Tibial nerve (tissue), 4 donors: ENCODE measurements around the gene BCKDHB. TPM values are rescaled to one million over a fixed set of nuclear protein-coding genes. Genes with fewer than 3 reads are reported as not detected.

ENCODE experiments used
- DNase-seq, 2 donors: peaks; one replicate each; pipeline ENCODE4 v3.0.0-alpha.2; 2019; ENCODE audit warnings: low spot score in 2 of 2
- H3K27ac ChIP-seq, 4 donors: fragments of 200-600 bp; sonication (generic) in 3 of 4; one replicate each; pipeline ENCODE4 v1.5.1; 2017 to 2019; ENCODE audit warnings: mild to moderate bottlenecking in 1 of 4
- H3K27me3 ChIP-seq, 2 donors: fragments of 200-600 bp; sonication (generic) in 1 of 2; one replicate each; pipeline versions ENCODE4 v1.5.1 to v1.6.0; 2017 to 2019
- H3K36me3 ChIP-seq, 3 donors: fragments of 200-600 bp; sonication (generic); one replicate each; pipeline ENCODE4 v1.5.1; 2018 to 2019
- H3K4me1 ChIP-seq, 4 donors: fragments of 200-600 bp; sonication (generic) in 3 of 4; one replicate each; pipeline ENCODE4 v1.5.1; 2017 to 2019
- H3K4me3 ChIP-seq, 4 donors: fragments of 200-600 bp; sonication (generic) in 3 of 4; one replicate each; pipeline ENCODE4 v1.5.1; 2017 to 2019; ENCODE audit warnings: mild to moderate bottlenecking in 1 of 4, moderate library complexity in 1 of 4
- H3K9me3 ChIP-seq, 4 donors: fragments of 200-600 bp; sonication (generic) in 3 of 4; one replicate each; pipeline ENCODE4 v1.5.1; 2017 to 2019
- CTCF ChIP-seq, 5 experiments: fragments of 200-600 bp in 3 of 5; fragments of 450-650 bp in 2 of 5; sonication (generic) in 3 of 5; IDR thresholded peaks; one replicate each; pipeline ENCODE4 v1.5.1; 2016 to 2019; ENCODE audit warnings: antibody characterized with exemption in 5 of 5, mild to moderate bottlenecking in 3 of 5, moderate library complexity in 2 of 5
- EP300 ChIP-seq, 2 donors: sonication (generic); formaldehyde crosslinking; IDR thresholded peaks; one replicate each; pipeline ENCODE4 v1.6.1; 2017; ENCODE audit warnings: antibody characterized with exemption in 2 of 2, mild to moderate bottlenecking in 1 of 2
- POLR2A ChIP-seq, 2 donors: fragments of 450-650 bp; IDR thresholded peaks; one replicate each; pipeline ENCODE4 v1.6.1; 2017; ENCODE audit warnings: antibody characterized with exemption in 2 of 2, mild to moderate bottlenecking in 2 of 2, moderate library complexity in 2 of 2
- WGBS, 2 donors: methylation state at CpG; one replicate each; pipeline ENCODE4 v1.1.5; 2018; 5-methylcytosine and 5-hydroxymethylcytosine counted together
- total RNA-seq, 4 donors: library from RNA; depleted of rRNA; stranded (reverse); fragments of >200 nt; gene quantifications; one replicate each; pipeline ENCODE4 v1.1.0, GENCODE V29; 2016

Gene BCKDHB
- total RNA-seq, 4 donors from 2014 or later = 13.5 to 28.7 (median 23.4) TPM

GRCh38 chr6:80277501-80277900 is 171.0 kb downstream of the BCKDHB start:
- Histone ChIP-seq H3K27ac (no peak overlapping the region), H3K27me3 (no peaks in the 10 kb centered on the region), H3K4me3 (no peak overlapping the region), H3K36me3 (no peaks in the 10 kb centered on the region), H3K9me3 (no peaks in the 10 kb centered on the region), H3K4me1 (no peaks in the 10 kb centered on the region)
- DNase-seq = no peak
- TF ChIP-seq CTCF (IDR thresholded peaks at IDR 0.05) = no peak
- no peak for TF ChIP-seq EP300 (IDR thresholded peaks at IDR 0.05)
- TF ChIP-seq POLR2A (IDR thresholded peaks at IDR 0.05) = no peak
- WGBS, 2 donors = 81 to 97% methylated on average over 1 of the region's 1 CpG

DNA sequence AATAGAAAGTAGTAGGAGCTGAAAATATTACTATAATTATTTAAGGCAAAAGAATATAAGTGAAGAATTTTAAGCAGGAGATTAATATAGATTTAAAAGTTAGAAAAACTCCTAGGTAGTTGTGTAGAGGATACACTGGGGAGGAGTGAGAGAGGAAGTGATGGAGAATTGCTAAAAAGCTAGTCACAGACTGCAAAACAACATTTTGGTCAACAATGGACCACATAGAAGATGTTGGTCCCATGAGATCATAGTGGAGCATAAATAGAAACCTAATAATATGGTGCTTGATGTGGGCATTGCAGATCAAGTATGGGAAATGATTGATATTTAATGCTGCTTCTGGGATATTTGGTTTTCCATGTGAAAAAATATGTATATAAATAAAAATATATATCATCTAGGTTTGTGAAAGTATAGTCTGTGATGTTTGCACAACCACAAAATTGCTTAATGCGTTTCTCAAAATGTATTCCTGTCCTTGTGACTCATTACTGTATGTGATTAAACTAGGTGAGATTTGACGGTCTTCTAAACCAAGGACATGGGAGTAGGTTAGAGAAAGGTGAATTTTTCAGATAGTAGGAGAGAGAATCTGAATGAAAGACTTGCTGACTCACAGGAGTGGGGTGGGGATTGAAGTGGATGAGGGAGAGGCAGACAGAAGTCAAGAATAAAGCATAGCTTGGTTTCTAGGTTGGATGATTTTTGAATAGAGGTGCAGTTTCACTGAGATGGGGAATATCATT is 174.0 kb downstream of the BCKDHB start:
- Histone ChIP-seq H3K27ac (no peak overlapping the region), H3K4me1 (no peaks in the 10 kb centered on the region), H3K4me3 (no peak overlapping the region), H3K36me3 (no peaks in the 10 kb centered on the region), H3K9me3 (no peaks in the 10 kb centered on the region), H3K27me3 (no peaks in the 10 kb centered on the region)
- WGBS, 2 donors = 89 to 92% methylated on average over 2 of the region's 2 CpGs
- no peak for DNase-seq
- TF ChIP-seq POLR2A (IDR thresholded peaks at IDR 0.05) (no peak), EP300 (IDR thresholded peaks at IDR 0.05) (no peak), CTCF (IDR thresholded peaks at IDR 0.05) (no peak)

DNA sequence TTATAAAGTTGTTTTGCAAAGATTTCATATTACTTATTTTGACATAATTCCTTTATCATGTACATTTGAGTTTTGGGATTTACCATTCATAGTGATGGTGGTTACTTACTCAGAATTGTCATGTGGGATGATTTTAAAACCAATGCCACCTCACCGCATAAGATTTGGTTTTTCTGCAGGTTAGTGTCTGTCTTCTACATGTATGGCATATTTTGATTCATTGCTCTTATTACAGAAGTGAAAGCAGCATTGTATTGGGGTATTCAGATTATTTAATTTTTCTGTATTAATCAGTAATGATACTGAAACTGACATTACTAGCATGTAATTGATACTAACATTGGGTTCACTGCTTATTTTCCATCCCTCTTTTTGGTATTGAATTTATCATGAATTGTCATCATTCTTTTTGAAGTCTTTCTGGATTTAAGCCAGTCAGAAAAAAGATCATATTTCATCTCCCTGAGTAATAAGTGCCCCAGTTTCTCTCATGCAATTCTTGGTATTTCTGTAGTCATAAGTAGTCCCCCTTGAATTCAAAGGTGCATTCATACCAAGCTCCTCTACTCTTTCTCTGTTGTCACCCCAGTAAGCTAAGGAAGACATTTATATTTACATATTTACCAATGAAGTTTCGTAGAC is 176.6 kb downstream of the BCKDHB start:
- TF ChIP-seq POLR2A (IDR thresholded peaks at IDR 0.05) (no peak), CTCF (IDR thresholded peaks at IDR 0.05) (no peak), EP300 (IDR thresholded peaks at IDR 0.05) (no peak)
- H3K27me3 ChIP-seq = no peaks in the 10 kb centered on the region
- no peaks in the 10 kb centered on the region for H3K36me3 ChIP-seq
- no peak overlapping the region for H3K27ac ChIP-seq
- no peaks in the 10 kb centered on the region for H3K4me1 ChIP-seq
- 92 to 95% methylated on average over 2 of the region's 2 CpGs for WGBS, 2 donors
- DNase-seq = no peak
- no peaks in the 10 kb centered on the region for H3K9me3 ChIP-seq
- no peak overlapping the region for H3K4me3 ChIP-seq

DNA sequence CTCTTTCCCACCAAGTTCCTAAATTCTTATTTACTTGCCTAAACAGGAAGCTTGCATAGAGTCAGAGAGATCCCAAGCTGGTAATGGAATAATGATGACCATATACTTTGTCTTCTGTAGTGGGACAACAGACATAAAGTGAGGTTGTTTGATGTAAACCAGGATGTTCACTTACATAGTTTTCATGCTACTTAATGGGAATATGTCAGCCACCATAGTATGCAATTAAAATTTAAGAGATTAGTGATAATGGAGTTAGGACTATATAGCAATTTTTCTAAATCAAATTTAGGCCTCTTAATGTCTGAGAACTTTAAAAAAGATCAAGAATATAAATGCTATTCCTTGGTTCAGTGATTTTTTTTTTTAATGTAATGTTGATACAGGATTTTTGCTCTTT is 180.6 kb downstream of the BCKDHB start:
- Histone ChIP-seq H3K27me3 (no peaks in the 10 kb centered on the region), H3K9me3 (no peaks in the 10 kb centered on the region), H3K4me1 (no peaks in the 10 kb centered on the region), H3K27ac (no peak overlapping the region), H3K4me3 (no peak overlapping the region), H3K36me3 (peaks cover 0 to 9% (median 0%) of the 10 kb centered on the region in 3 donors)
- no peak for DNase-seq
- TF ChIP-seq CTCF (IDR thresholded peaks at IDR 0.05) = no peak
- TF ChIP-seq POLR2A (IDR thresholded peaks at IDR 0.05) = no peak
- TF ChIP-seq EP300 (IDR thresholded peaks at IDR 0.05) = no peak

GRCh38 chr6:80287607-80288006 is 181.1 kb downstream of the BCKDHB start:
- Histone ChIP-seq H3K4me3 (no peak overlapping the region), H3K36me3 (peaks cover 0 to 9% (median 0%) of the 10 kb centered on the region in 3 donors), H3K9me3 (no peaks in the 10 kb centered on the region), H3K27me3 (no peaks in the 10 kb centered on the region), H3K27ac (no peak overlapping the region), H3K4me1 (no peaks in the 10 kb centered on the region)
- 92 to 96% methylated on average over 3 of the region's 3 CpGs for WGBS, 2 donors
- TF ChIP-seq CTCF (IDR thresholded peaks at IDR 0.05) = no peak
- no peak for TF ChIP-seq POLR2A (IDR thresholded peaks at IDR 0.05)
- TF ChIP-seq EP300 (IDR thresholded peaks at IDR 0.05) = no peak
- DNase-seq = no peak
